HG03108 (cell line): ENCODE results near the gene EPHB1.

ENCODE experiments used
- ATAC-seq: cut with Tn5 transposase; IDR thresholded peaks from one replicate; pipeline ENCODE4 v1.9.1; 2021; ENCODE audit warnings: moderate library complexity; ENCODE audit not compliant: unreplicated experiment

Gene EPHB1

GRCh38 chr3:134807189-134807588, 12.1 kb downstream of the EPHB1 start:
- no peak for ATAC-seq

DNA sequence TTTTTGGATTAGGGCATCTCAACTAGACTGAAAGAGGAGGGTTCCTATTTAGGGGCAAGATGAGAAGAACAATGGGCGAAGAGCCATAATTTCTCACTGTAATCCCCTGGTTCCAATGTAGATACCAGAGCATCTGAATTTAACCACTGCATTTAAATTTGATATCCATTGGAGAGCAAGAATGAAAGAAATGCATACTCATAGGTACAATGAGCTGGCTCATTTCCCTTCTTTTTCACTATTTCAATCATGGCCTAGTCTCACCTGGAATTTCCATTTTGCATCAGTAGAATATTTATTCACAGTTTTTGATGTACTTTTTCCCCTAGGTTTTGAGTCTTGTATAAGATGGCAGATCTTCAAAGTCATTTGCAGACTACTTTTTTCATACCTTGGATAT, 13.8 kb downstream of the EPHB1 start:
- no peak for ATAC-seq

DNA sequence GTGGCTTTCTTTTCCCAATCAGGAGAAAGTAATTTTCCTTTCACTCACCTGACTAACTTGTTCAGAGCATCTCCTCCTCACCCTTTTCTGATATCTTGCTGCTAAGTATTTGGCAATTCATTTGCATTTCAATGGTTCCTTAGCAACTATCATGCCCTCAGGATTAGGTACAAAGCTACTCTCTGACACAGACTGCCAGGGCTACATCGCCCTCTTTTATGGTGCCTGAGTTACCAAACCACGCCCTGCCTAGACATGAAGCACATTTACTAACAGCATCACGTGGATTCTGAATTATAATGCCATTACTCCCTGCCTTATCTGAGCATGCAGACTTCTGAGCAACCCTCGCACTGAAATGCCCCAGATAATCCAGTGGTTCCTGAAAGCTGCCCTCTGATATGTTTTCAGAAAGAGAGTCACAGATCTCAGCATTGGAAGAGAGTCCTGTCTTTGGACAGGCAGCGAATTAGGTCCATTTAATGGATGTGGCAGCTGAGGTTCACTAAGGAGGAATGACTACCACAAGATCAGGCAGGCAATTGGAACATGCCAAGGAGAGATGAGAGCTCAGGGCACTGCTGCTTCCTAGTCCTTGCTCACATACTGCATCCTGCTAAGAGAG, 14.5 kb downstream of the EPHB1 start:
- ATAC-seq, result no peak

DNA sequence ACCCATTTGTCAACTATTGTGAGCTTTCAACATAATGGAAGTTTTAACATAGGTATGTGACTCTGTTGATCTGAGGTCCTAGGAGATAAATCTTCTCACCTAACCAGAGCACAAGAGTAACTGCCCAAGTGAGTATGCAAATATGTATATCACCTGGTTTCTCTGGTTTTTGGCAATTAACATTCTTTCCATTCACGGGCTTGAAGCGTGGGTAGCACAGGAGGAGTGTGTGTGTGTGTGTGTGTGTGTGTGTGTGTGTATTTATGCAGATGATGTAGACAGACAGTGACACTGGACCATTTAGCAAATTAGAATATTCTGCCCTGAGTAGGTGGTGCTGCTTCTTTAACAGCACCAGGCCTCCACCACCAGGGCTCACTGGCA, 15.0 kb downstream of the EPHB1 start:
- no peak for ATAC-seq

DNA sequence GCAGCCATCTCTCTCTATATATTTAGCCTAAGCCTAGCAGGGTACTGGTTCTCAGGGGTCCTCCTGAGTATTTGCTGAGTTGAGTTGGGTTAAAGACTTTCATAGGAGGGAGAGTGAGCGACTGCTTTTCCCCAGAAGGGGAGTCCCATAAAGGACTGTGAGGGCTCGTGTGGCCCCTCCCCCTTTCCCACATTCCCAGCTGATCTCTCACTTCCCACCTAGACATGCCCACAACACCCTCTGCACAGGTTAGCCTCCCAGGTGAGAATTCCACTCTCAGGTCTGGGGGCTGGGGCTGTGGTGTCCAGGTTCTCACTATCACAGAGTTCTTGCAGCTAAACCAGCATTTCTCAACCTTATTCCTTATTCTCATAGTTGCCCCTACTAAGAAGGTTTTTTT, 15.8 kb downstream of the EPHB1 start:
- ATAC-seq, result no peak

DNA sequence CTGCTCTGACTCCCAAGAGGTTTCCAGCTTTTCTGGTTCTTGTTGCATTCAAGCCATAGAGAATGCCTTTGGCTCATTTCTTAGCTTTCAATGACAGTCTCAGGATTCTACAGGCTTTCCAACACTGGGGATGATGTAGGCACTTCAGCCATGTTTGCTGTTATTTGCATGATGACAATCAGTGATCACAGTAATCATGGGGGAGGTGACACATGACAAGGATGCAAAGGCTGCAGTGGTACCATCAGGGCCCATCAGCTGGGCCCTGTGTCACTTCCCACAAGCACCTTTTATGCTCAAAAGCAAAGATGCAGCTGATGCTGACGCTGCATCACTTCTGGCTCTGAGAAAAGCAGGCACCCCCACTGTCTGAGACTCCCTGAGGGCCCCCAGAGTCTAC, 18.6 kb downstream of the EPHB1 start:
- ATAC-seq, result no peak

DNA sequence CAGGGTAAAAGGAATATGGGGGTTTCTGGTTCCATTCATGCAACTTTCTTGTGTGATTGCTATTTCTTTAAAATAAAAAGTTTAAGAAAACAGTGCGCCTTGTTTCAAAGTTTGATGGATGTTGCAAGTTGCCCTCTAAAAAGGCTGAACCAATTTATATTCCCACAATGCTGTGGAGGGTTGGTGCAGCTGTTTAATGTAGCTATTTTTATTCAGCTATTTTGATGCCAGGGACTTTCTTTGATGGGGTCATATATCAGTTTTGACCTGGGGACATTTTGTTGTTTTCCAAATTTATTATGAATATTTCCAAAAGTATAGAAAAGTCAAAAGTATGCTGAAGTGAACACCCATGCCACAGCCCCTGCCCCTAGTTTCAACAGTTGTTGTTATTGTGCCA, 20.5 kb downstream of the EPHB1 start:
- no peak for ATAC-seq

GRCh38 chr3:134816623-134817022, 21.6 kb downstream of the EPHB1 start:
- no peak for ATAC-seq

GRCh38 chr3:134817297-134817696, 22.2 kb downstream of the EPHB1 start:
- no peak for ATAC-seq

DNA sequence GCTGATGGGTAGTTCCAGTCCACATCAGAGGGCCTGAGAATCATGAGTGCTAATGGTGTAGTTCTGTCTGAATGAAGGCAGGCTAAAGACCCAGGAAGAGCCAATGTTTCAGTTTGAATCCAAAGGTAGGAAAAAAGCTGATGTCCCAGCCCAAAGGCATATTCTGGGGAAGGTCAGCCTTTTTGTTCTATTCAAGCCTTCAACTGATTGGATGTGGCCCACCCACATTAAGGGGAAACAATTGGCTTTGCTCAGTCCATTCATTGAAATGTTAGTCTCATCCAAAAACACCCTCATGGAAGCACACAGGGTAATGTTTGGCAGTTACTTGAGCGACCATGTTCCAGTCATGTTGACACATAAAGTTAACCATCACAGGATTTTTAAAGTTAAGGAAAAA, 25.9 kb downstream of the EPHB1 start:
- no peak for ATAC-seq

GRCh38 chr3:134822090-134822489, 27.0 kb downstream of the EPHB1 start:
- no peak for ATAC-seq

- ATAC-seq, result no peak
Measured at GRCh38 chr3:134823679-134824078, 28.6 kb downstream of the EPHB1 start.

GRCh38 chr3:134824791-134825190, 29.7 kb downstream of the EPHB1 start:
- no peak for ATAC-seq

DNA sequence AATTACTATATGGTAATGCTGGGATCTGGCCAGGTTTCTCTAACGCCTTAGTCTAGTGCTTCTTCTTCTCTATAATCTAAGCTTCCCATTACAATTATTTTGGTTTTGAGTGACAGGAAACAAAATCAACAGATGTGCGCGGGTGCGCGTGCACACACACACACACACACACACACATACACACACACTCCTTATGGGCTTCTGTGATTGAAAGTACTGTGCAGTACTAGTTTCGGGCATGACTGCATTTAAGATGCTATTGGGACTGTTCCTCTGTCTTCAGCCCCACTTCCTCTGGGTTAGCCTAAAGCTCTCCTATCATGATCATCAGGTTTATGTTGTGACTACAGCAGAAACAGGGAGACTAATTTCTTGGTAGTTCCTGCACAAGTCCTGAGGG, 32.2 kb downstream of the EPHB1 start:
- ATAC-seq, result no peak

GRCh38 chr3:134829721-134830120, 34.7 kb downstream of the EPHB1 start:
- no peak for ATAC-seq

DNA sequence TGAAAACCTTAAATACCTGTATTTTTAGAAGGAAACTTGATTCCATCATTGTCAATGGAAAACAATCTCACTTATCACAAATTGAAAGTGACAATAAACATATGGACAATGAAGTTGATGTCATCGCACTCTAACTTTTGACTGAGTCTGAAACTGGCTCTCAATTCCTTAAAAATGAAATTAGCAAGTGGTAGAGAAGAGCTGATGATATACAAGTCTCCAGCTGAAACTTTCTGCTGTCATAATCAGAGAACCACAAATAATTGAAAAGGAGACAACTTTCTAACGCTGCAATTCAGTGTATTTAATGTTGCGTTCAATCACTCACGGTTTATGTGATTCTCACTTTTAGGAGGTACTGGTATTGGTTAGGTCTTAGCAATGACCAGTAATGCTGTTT, 37.5 kb downstream of the EPHB1 start:
- no peak for ATAC-seq

- peak; percentile 59 for ATAC-seq
Measured at GRCh38 chr3:134833453-134834163, 38.5 kb downstream of the EPHB1 start.

DNA sequence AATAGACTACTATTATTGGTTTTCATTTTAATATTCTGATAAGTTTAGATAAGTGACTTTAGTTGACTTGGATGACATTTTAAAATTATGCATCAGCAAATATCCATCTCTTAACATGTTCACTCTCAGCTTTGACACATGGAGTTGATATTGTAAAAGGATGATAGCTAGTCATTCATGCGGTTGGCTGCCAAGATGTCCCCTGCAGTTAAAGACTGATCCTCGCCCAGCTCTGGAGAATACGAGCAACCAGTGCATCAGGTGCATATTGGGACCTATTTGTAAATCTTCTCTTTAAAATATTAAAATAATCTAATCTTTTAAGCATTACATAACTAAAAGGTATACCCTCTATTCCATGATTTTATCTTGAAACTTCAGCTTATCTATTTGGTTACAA, 41.9 kb downstream of the EPHB1 start:
- ATAC-seq, result no peak

DNA sequence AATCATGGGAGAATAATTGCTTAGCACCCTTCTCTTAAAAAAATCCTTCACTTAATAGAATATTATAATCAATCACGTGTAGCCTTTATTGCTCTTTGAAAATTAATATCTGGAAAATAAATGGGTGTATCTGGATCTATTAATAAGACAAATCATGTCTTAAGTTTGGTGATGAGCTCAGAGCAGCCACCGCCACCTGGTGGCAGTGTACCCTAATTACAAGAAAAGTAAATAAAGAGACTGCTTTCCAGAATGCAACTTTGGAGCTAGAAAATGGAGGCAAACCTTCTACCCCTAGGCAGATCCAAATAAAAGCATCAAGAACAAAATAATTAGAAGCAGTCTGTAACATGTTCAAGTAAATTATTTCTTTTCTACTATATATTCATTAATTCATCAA, 43.5 kb downstream of the EPHB1 start:
- no peak for ATAC-seq

DNA sequence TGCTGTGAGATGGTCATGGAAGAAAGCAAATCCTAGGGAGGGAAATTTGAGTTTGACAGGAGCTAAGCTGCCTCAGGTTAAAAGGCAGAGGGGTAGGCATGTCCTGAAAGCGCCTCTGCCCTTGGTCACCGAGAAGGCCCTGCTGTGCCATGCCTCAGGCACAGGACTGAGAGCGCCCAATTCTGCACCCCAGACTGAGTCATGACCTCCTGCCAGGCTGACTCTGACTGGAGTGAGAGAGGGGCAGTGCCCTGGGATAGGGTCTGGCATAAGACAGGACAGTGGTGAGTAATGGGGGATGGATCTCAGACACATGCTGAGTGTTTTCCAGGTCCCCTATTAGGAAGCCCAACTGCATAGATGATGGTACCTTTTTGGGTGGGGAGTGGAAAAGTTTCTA, 44.4 kb downstream of the EPHB1 start:
- no peak for ATAC-seq

- ATAC-seq, result no peak
Measured at GRCh38 chr3:134839990-134840389, 44.9 kb downstream of the EPHB1 start.

- no peak for ATAC-seq
Measured at GRCh38 chr3:134840459-134840858, 45.4 kb downstream of the EPHB1 start.

- no peak for ATAC-seq
Measured at GRCh38 chr3:134846084-134846483, 51.0 kb downstream of the EPHB1 start.
